ENCODE data around the gene TEKTIP1.

Gene TEKTIP1

DNA sequence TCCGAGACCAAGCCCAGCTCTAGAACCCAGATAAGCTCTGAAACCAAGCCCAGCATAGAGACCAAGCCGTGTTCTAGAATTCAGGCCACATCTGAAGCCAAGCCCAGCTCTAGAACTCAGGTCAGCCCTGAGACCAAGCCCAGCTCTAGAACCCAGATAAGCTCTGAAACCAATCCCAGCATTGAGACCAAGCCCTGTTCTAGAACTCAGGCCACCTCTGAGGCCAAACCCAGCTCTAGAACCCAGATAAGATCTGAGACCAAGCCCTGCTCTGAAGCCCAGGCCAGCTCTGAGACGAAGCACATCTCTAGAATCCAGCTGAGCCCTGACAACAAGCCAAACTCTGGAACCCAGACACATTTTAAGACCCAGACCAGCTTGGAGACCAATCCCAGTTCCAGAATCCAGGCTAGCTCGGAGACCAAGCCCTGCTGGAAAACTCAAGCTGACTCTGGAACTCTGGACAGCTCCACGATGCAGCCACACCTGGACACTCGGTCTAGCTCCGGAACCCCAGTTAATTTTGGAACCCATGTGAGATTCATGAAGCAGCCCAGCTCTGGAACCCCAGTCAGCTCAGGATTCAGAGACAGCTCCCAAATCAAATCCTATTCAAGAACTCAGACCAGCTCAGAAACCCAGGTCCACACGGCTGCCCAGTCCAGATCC is 52.2 kb downstream of the TEKTIP1 start:
- Histone ChIP-seq H3K36me3 (ENCODE audit: control insufficient read depth, insufficient read depth, low read length) (no peaks in the 10 kb centered on the region), H3K4me3 (ENCODE audit: extremely low read depth, insufficient read depth, low read length, poor library complexity, severe bottlenecking) (no peak overlapping the region), H3K27ac (ENCODE audit: low read depth, low read length, severe bottlenecking) (no peak overlapping the region), H3K4me1 (ENCODE audit: control insufficient read depth, insufficient read depth, low read length, poor library complexity, severe bottlenecking) (no peaks in the 10 kb centered on the region), H3K9me3 (ENCODE audit: control insufficient read depth, low read length) (peaks cover 5% of the 10 kb centered on the region)
- 91 to 92% methylated on average over 7 to 8 of the region's 8 CpGs for WGBS, 2 experiments (ENCODE audit: insufficient coverage in 2 of 2)

DNA sequence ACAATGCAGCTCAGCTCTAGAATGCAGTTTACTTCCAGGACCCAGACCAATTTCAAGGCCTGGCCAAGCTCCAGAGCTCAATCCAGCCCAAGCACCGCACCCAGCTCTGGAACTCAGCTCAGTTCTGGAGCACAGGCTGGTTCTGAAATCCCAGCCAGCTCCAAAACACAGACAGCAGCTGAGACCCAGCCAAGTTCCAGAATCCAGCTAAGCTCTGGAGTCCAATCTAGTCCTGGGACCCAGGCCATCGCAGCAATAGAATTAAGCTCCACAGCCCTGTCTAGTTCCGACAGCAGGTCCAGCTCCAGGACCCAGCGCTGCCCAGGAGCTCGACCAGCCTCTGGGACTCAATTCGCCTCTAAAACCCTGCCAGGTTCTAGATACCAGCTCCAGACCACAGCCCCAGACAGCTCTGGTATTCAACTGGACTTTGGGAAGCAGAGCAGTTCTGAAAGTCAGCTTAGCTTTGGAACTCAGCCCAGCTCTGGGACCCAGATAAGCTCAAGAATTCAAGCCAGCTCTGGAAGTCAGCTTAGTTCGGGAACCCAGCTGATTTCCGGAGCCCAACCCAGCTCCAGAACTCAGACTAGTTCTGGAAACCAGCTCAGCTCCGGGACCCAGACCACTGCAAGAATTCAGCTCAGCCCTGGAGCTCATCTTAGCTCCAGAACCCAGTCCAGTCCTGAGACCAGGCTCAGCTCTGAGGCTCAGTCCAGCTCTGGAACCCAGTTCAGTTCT is 53.1 kb downstream of the TEKTIP1 start:
- peaks cover 5% of the 10 kb centered on the region for H3K9me3 ChIP-seq (ENCODE audit: control insufficient read depth, low read length)
- 82 to 86% methylated on average over 9 of the region's 9 CpGs for WGBS, 2 experiments (ENCODE audit: insufficient coverage in 2 of 2)
- no peak overlapping the region for H3K27ac ChIP-seq (ENCODE audit: low read depth, low read length, severe bottlenecking)
- H3K4me1 ChIP-seq (ENCODE audit: control insufficient read depth, insufficient read depth, low read length, poor library complexity, severe bottlenecking), result no peaks in the 10 kb centered on the region
- no peak overlapping the region for H3K4me3 ChIP-seq (ENCODE audit: extremely low read depth, insufficient read depth, low read length, poor library complexity, severe bottlenecking)
- no peaks in the 10 kb centered on the region for H3K36me3 ChIP-seq (ENCODE audit: control insufficient read depth, insufficient read depth, low read length)

DNA sequence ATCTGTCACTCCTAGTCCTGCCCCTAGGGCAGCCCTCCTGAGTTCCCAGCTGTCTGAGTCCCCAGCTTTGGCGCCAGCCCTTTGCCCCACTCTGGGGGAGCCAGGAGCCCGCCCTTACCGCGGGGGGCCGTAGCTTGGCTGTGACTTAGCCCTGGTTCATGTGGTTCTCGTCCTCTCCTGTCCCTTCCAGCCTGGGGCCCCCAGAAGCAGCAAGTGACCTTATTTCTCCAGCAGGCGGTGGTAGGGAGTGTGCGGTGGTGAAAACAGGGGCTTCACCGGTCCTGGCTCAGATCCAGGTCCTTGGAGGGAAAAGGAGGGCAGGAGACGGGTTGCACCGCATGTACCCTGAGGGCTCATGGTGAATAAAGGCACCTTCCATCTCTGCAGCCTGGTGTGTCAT is 54.2 kb downstream of the TEKTIP1 start:
- no peak overlapping the region for H3K4me3 ChIP-seq (ENCODE audit: extremely low read depth, insufficient read depth, low read length, poor library complexity, severe bottlenecking)
- H3K36me3 ChIP-seq (ENCODE audit: control insufficient read depth, insufficient read depth, low read length), result no peaks in the 10 kb centered on the region
- H3K9me3 ChIP-seq (ENCODE audit: control insufficient read depth, low read length), result peaks cover 5% of the 10 kb centered on the region
- no peaks in the 10 kb centered on the region for H3K4me1 ChIP-seq (ENCODE audit: control insufficient read depth, insufficient read depth, low read length, poor library complexity, severe bottlenecking)
- WGBS, 2 experiments (ENCODE audit: insufficient coverage in 2 of 2), result 35 to 53% methylated on average over 6 to 11 of the region's 11 CpGs
- no peak overlapping the region for H3K27ac ChIP-seq (ENCODE audit: low read depth, low read length, severe bottlenecking)
